Mucosa of descending colon (tissue), 3 donors: Measurements from ENCODE around the gene UACA. TPM values are rescaled to one million over a fixed set of nuclear protein-coding genes. Genes with fewer than 3 reads are reported as not detected.

Experiments used
- ATAC-seq: fragments of 200-7000 bp; cut with Tn5 transposase; one replicate; pipeline ENCODE4 v1.9.1; 2020; ENCODE audit warnings: mild to moderate bottlenecking, moderate library complexity
- DNase-seq, 3 donors: peaks; one replicate each; pipeline ENCODE4 v3.0.0-alpha.2; 2020
- H3K36me3 ChIP-seq: fragments of 200-600 bp; one replicate; pipeline ENCODE4 v1.8.0; 2021; ENCODE audit warnings: low read depth, mild to moderate bottlenecking
- H3K4me1 ChIP-seq: fragments of 200-600 bp; one replicate; pipeline ENCODE4 v1.8.0; 2021; ENCODE audit warnings: low read depth, mild to moderate bottlenecking
- H3K4me3 ChIP-seq: fragments of 200-600 bp; one replicate; pipeline ENCODE4 v1.8.0; 2021; ENCODE audit warnings: mild to moderate bottlenecking
- H3K9me3 ChIP-seq: fragments of 200-600 bp; one replicate; pipeline ENCODE4 v1.8.0; 2021; ENCODE audit warnings: mild to moderate bottlenecking
- intact Hi-C, 2 donors: fragments of 100-400 bp; cut with DNase I in 1 of 2; cut with micrococcal nuclease in 1 of 2; formaldehyde crosslinking; loops; one replicate each; pipeline versions ENCODE4 v1.11.0 to v1.11.1; 2022; cut with DNase I, micrococcal nuclease
- total RNA-seq, 3 donors: library from RNA; stranded (reverse); fragmentation: NEBNext Ultra II Directional in 2 of 3; extraction: Animal tissue kit (Norgen Biotek cat#: 25700) in 2 of 3; gene quantifications; one replicate each; pipeline versions ENCODE4 v1.2.1 to v1.2.4, GENCODE V29; 2021 to 2023
- TF ChIP-seq, protein P1 (sequence below): fragments of 200-600 bp; IDR thresholded peaks from one replicate; pipeline ENCODE4 v1.8.0; 2022; ENCODE audit warnings: antibody characterized with exemption, mild to moderate bottlenecking
- donor health status: DM: no; HTN: no; CAD: no; lungs with moderate emphysema.
- donor health status: DM: no; HTN: no; CAD: no.
- donor health status: DM: no; HTN: yes; CAD: no.

Gene UACA
- total RNA-seq, 3 donors from 2014 or later = 42.1 to 74.7 (median 64.9) TPM

GRCh38 chr15:70627322-70627721 is 136.0 kb downstream of the UACA start:
- TF ChIP-seq, protein P1, sequence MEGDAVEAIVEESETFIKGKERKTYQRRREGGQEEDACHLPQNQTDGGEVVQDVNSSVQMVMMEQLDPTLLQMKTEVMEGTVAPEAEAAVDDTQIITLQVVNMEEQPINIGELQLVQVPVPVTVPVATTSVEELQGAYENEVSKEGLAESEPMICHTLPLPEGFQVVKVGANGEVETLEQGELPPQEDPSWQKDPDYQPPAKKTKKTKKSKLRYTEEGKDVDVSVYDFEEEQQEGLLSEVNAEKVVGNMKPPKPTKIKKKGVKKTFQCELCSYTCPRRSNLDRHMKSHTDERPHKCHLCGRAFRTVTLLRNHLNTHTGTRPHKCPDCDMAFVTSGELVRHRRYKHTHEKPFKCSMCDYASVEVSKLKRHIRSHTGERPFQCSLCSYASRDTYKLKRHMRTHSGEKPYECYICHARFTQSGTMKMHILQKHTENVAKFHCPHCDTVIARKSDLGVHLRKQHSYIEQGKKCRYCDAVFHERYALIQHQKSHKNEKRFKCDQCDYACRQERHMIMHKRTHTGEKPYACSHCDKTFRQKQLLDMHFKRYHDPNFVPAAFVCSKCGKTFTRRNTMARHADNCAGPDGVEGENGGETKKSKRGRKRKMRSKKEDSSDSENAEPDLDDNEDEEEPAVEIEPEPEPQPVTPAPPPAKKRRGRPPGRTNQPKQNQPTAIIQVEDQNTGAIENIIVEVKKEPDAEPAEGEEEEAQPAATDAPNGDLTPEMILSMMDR = no peak
- no peaks in the 10 kb centered on the region for H3K36me3 ChIP-seq
- ATAC-seq (no peak), DNase-seq (no peak)
- intact Hi-C loops = no loop called here
- H3K4me1 ChIP-seq = no peaks in the 10 kb centered on the region
- no peak overlapping the region for H3K4me3 ChIP-seq
- peaks cover 3% of the 10 kb centered on the region for H3K9me3 ChIP-seq

DNA sequence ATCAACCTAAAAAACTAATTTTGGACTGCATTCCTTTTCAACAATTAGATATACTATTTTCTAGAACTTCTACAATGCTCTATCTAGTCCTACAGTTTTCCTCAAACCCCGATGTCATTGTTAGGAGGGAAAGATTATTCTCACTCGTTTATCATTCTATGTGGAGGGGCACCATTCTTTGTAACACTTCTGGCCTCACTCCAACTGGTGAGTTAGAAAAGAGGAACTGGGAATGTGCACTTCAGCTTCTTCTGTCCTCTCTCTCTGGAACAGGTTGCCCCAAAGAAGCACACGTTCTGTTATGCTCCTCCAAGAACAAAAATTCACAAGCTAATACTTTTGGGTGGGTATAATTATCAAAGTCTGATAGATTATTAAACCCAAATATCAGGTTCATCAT is 137.9 kb downstream of the UACA start:
- no peak for ATAC-seq
- DNase-seq = no peak

DNA sequence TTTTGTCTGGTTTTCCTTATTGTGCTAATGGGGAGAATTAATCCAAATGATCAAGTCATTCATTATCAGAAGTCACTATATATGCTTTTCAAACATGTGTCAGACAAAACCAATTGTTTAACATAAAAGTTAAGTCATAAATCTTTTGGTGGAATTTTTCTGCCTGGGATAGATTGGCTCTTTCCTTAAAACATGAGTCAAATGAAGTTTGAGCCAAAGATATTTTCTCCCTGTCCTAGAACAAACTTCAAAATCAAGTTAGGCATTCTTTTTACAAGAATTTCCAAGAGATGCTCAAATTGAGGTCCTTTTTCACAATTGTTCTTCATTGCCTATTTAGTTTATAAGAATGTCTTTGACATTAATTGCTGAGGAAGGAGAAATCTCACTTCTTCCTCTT is 138.3 kb downstream of the UACA start:
- Histone ChIP-seq H3K4me3 (no peak overlapping the region), H3K9me3 (peaks cover 9% of the 10 kb centered on the region), H3K4me1 (no peaks in the 10 kb centered on the region), H3K36me3 (no peaks in the 10 kb centered on the region)
- TF ChIP-seq, protein P1 = no peak
- no peak for DNase-seq
- no peak for ATAC-seq
- intact Hi-C loops = no loop called here

More for the DNA sequence above, 137.9 kb downstream of the UACA start:
- TF ChIP-seq, protein P1 = no peak
- Histone ChIP-seq H3K36me3 (no peaks in the 10 kb centered on the region), H3K4me1 (no peaks in the 10 kb centered on the region), H3K4me3 (no peak overlapping the region), H3K9me3 (peaks cover 9% of the 10 kb centered on the region)
- intact Hi-C loops = no loop called here

GRCh38 chr15:70618929-70619328 is 144.4 kb downstream of the UACA start:
- TF ChIP-seq, protein P1 = no peak
- no peaks in the 10 kb centered on the region for H3K36me3 ChIP-seq
- no peak overlapping the region for H3K4me3 ChIP-seq
- no peaks in the 10 kb centered on the region for H3K4me1 ChIP-seq
- peaks cover 9% of the 10 kb centered on the region for H3K9me3 ChIP-seq
- no peak for DNase-seq
- no peak for ATAC-seq
- intact Hi-C loops = no loop called here

DNA sequence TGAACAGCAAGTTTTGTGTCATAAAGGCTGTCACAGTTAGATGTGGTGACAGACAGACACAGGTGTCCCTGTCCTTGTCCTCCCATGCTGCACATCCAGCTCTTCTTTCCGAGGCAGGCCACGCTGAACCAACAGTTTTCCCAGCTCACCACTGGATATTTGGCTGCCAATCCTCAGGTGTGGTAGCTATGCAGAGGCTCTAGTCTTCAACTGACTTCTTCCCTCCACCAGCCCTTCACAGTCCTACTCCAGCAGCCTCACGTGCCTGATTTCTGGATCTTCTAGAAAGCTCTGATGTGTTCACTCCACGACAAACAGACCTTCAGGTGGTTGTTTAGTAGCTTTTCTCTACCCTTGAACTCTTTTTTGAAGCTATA is 145.5 kb downstream of the UACA start:
- no peak for DNase-seq
- no peaks in the 10 kb centered on the region for H3K4me1 ChIP-seq
- no peak for ATAC-seq
- TF ChIP-seq, protein P1 = no peak
- H3K36me3 ChIP-seq = no peaks in the 10 kb centered on the region
- intact Hi-C loops = no loop called here
- peaks cover 9% of the 10 kb centered on the region for H3K9me3 ChIP-seq
- H3K4me3 ChIP-seq = no peak overlapping the region
